ENCODE results near the gene FBN1.

DNA sequence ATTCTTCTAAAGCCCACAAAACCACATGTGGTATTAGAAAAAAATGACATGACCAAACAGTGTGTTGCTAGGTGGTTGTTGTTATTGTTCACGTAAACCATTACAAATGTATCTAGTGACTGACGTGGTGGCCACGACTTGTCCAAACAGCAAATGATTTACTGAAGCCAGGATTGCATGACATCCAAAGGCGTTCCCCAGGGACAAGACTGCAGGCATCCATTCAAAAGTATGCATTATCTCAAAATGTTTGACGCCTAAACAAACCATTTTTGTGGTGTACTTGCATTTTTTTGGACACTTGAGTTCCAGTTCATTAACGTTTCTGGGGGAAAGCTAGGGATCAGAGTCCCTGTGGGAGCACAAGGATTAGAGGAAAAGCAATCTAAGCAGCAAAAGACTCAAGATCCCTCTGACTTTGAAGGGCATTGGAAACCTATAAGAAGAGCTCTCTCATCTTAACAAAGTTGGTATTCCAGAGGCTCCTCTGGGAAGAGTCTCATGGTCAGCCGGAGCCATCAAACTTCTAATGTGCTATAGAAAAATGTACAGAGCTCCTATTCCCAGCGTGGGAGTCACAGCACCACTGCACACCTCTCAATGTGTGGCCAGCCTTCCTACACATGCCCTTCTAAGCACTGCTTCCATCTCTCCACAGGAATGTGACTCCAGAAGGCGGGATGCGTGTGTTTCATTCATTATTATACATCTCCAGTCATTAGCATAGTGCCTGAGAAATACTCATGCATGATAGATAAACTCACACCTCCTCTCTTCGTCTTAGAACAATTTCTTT is 62.9 kb downstream of the FBN1 start:
- TF ChIP-seq, protein P1, sequence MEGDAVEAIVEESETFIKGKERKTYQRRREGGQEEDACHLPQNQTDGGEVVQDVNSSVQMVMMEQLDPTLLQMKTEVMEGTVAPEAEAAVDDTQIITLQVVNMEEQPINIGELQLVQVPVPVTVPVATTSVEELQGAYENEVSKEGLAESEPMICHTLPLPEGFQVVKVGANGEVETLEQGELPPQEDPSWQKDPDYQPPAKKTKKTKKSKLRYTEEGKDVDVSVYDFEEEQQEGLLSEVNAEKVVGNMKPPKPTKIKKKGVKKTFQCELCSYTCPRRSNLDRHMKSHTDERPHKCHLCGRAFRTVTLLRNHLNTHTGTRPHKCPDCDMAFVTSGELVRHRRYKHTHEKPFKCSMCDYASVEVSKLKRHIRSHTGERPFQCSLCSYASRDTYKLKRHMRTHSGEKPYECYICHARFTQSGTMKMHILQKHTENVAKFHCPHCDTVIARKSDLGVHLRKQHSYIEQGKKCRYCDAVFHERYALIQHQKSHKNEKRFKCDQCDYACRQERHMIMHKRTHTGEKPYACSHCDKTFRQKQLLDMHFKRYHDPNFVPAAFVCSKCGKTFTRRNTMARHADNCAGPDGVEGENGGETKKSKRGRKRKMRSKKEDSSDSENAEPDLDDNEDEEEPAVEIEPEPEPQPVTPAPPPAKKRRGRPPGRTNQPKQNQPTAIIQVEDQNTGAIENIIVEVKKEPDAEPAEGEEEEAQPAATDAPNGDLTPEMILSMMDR (IDR thresholded peaks at IDR 0.05) = no peak
- TF ChIP-seq POLR2A (IDR thresholded peaks at IDR 0.05) = no peak

All from adrenal gland (tissue), 5 donors.